CD14-positive monocyte (primary cell): Measurements from ENCODE around the gene MSL1. TPM values are rescaled to one million over a fixed set of nuclear protein-coding genes. Genes with fewer than 3 reads are reported as not detected.

ENCODE experiments used
- DNase-seq, 3 donors: peaks; one replicate each; pipeline ENCODE4 v3.0.0-alpha.2; 2011 to 2022
- H2AFZ ChIP-seq: 2 replicates; pipeline ENCODE4 v1.6.0; 2012; ENCODE audit warnings: mild to moderate bottlenecking, low read depth, low read length, inconsistent platforms; ENCODE audit not compliant: insufficient read depth, poor library complexity, severe bottlenecking
- H3K27ac ChIP-seq, 2 donors: 1 replicate in 1 of 2; 2 replicates in 1 of 2; pipeline ENCODE4 v1.5.1; 2012 to 2013; ENCODE audit warnings: low read length in 2 of 2, control low read depth in 1 of 2, inconsistent platforms in 1 of 2, low read depth in 1 of 2, mild to moderate bottlenecking in 1 of 2
- H3K27me3 ChIP-seq, 2 donors: one replicate each; pipeline versions ENCODE4 v1.6.0 to v1.6.1; 2011 to 2013; ENCODE audit warnings: low read length in 2 of 2; ENCODE audit not compliant: control insufficient read depth in 2 of 2, insufficient read depth in 2 of 2
- H3K36me3 ChIP-seq, 2 donors: replicated peaks in 1 of 2; 1 replicate in 1 of 2; 2 replicates in 1 of 2; pipeline versions ENCODE4 v1.5.1 to v1.6.1; 2012 to 2013; ENCODE audit warnings: low read length in 2 of 2, control low read depth in 1 of 2, inconsistent platforms in 1 of 2, mild to moderate bottlenecking in 1 of 2; ENCODE audit not compliant: insufficient read depth in 2 of 2, control insufficient read depth in 1 of 2
- H3K4me1 ChIP-seq, 2 donors: 1 replicate in 1 of 2; 2 replicates in 1 of 2; pipeline versions ENCODE4 v1.5.1 to v1.6.1; 2012 to 2013; ENCODE audit warnings: low read length in 2 of 2, control low read depth in 1 of 2, inconsistent platforms in 1 of 2, mild to moderate bottlenecking in 1 of 2, moderate library complexity in 1 of 2; ENCODE audit not compliant: insufficient read depth in 2 of 2, control insufficient read depth in 1 of 2
- H3K4me2 ChIP-seq: replicated peaks from 2 replicates; pipeline ENCODE3; 2012; ENCODE audit warnings: low read length, moderate library complexity, mild to moderate bottlenecking; ENCODE audit not compliant: poor library complexity, severe bottlenecking; ENCODE audit errors: extremely low read depth
- H3K4me3 ChIP-seq, 3 experiments: fragments of 200-600 bp in 1 of 3; sonication (generic) in 1 of 3; replicated peaks in 1 of 3; 1 replicate in 2 of 3; 2 replicates in 1 of 3; pipeline ENCODE4 v1.5.1; 2011 to 2013; ENCODE audit warnings: low read length in 3 of 3, mild to moderate bottlenecking in 3 of 3, control low read depth in 2 of 3, low read depth in 2 of 3, inconsistent platforms in 1 of 3, moderate library complexity in 1 of 3
- H3K79me2 ChIP-seq: 2 replicates; pipeline ENCODE4 v1.6.0; 2012; ENCODE audit warnings: mild to moderate bottlenecking, control low read depth, inconsistent platforms, low read length, moderate library complexity; ENCODE audit not compliant: insufficient read depth
- H3K9ac ChIP-seq: 2 replicates; pipeline ENCODE4 v1.6.0; 2017; ENCODE audit warnings: low read length, mild to moderate bottlenecking; ENCODE audit not compliant: insufficient read depth, poor library complexity, severe bottlenecking
- H3K9me3 ChIP-seq, 2 donors: replicated peaks in 1 of 2; 1 replicate in 1 of 2; 2 replicates in 1 of 2; pipeline versions ENCODE4 v1.5.1 to v1.6.1; 2012 to 2013; ENCODE audit warnings: low read length in 2 of 2, control low read depth in 1 of 2; ENCODE audit not compliant: control insufficient read depth in 1 of 2, insufficient read depth in 1 of 2
- H4K20me1 ChIP-seq: 2 replicates; pipeline ENCODE4 v1.6.0; 2012; ENCODE audit warnings: mild to moderate bottlenecking, low read length, control low read depth, moderate library complexity; ENCODE audit not compliant: insufficient read depth
- H3K27ac Mint-ChIP-seq, 7 donors: one replicate each; pipeline ENCODE4 v1.8.0; 2020; ENCODE audit warnings: mild to moderate bottlenecking in 7 of 7, mixed read lengths in 7 of 7, moderate library complexity in 6 of 7, inconsistent platforms in 2 of 7
- H3K27me3 Mint-ChIP-seq, 3 donors: one replicate each; pipeline ENCODE4 v1.8.0; 2021 to 2022; ENCODE audit warnings: low read depth in 3 of 3, mild to moderate bottlenecking in 3 of 3, mixed read lengths in 3 of 3, moderate library complexity in 3 of 3, inconsistent platforms in 1 of 3
- H3K36me3 Mint-ChIP-seq, 2 donors: one replicate each; pipeline ENCODE4 v1.8.0; 2020; ENCODE audit warnings: mixed read lengths in 2 of 2, inconsistent platforms in 1 of 2, mild to moderate bottlenecking in 1 of 2
- H3K4me1 Mint-ChIP-seq: one replicate; pipeline ENCODE4 v1.8.0; 2020; ENCODE audit warnings: mild to moderate bottlenecking, mixed read lengths
- H3K4me3 Mint-ChIP-seq, 2 donors: one replicate each; pipeline ENCODE4 v1.8.0; 2020; ENCODE audit warnings: mild to moderate bottlenecking in 2 of 2, mixed read lengths in 2 of 2, moderate library complexity in 1 of 2
- H3K9me3 Mint-ChIP-seq, 7 donors: one replicate each; pipeline ENCODE4 v1.8.0; 2020 to 2022; ENCODE audit warnings: mixed read lengths in 7 of 7, mild to moderate bottlenecking in 6 of 7, moderate library complexity in 6 of 7, inconsistent platforms in 2 of 7
- WGBS: methylation state at CpG from one replicate; pipeline ENCODE4 v1.1.5; 2013; ENCODE audit warnings: missing lambda C conversion rate; ENCODE audit not compliant: insufficient coverage; 5-methylcytosine and 5-hydroxymethylcytosine counted together
- intact Hi-C, 2 donors: fragments of 100-400 bp; cut with micrococcal nuclease; formaldehyde crosslinking; loops; one replicate each; pipeline versions ENCODE4 v1.15.0 to v1.15.1; 2023
- polyA plus RNA-seq, 3 donors: library from polyadenylated mRNA; depleted of rRNA in 1 of 3; unstranded in 2 of 3; stranded (reverse) in 1 of 3; fragments of 300-500 nt in 2 of 3; fragments of >200 nt in 1 of 3; fragmentation: Illumina TruSeq in 2 of 3; gene quantifications; 1 replicate in 2 of 3; 2 replicates in 1 of 3; pipeline ENCODE4 v1.2.3, GENCODE V29; 2012 to 2021
- TF ChIP-seq, protein P1 (sequence below): fragments of 200-600 bp; IDR thresholded peaks from one replicate; pipeline ENCODE4 v1.8.0; 2022; ENCODE audit warnings: antibody characterized with exemption, mild to moderate bottlenecking

MSL1 gene
- polyA plus RNA-seq, 3 donors, result 10.0 to 89.2 (median 11.4) TPM

DNA sequence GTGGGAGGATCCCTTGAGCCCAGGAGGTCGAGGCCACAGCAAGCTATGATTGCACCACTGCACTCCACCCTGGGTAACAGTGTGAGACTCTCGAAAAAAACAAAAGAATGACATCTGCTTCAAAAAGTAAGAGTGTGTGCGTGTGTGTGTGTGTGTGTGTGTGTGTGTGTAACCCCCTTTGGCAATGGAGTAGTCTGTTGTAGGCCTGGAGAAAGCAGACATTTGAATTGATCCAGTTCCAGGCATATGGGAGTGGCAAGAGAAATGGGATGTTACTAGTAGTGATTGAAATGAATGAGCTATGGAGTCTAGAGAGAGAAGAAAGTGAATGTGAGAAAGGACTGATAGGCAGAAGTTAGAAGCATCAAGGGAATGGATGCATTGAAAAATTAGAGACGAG lies 28.5 kb downstream of the MSL1 start:
- Histone ChIP-seq H3K4me3 (no peak overlapping the region), H3K27me3 (no peaks in the 10 kb centered on the region), H3K79me2 (peaks cover 67% of the 10 kb centered on the region), H4K20me1 (peaks cover 78% of the 10 kb centered on the region), H3K4me2 (no peak overlapping the region), H3K36me3 (peaks cover 26 to 72% of the 10 kb centered on the region in 2 donors), H3K9me3 (no peaks in the 10 kb centered on the region), H2AFZ (no peak overlapping the region), H3K9ac (no peak overlapping the region), H3K27ac (no peak overlapping the region), H3K4me1 (peaks cover 27 to 33% of the 10 kb centered on the region in 2 donors)
- H3K36me3 Mint-ChIP-seq, result peaks cover 60 to 74% of the 10 kb centered on the region in 2 donors
- no peak for DNase-seq
- 89% methylated on average over 2 of the region's 4 CpGs for WGBS
- intact Hi-C loops, result no loop called here
- peaks cover 53% of the 10 kb centered on the region for H3K4me1 Mint-ChIP-seq
- TF ChIP-seq, protein P1, sequence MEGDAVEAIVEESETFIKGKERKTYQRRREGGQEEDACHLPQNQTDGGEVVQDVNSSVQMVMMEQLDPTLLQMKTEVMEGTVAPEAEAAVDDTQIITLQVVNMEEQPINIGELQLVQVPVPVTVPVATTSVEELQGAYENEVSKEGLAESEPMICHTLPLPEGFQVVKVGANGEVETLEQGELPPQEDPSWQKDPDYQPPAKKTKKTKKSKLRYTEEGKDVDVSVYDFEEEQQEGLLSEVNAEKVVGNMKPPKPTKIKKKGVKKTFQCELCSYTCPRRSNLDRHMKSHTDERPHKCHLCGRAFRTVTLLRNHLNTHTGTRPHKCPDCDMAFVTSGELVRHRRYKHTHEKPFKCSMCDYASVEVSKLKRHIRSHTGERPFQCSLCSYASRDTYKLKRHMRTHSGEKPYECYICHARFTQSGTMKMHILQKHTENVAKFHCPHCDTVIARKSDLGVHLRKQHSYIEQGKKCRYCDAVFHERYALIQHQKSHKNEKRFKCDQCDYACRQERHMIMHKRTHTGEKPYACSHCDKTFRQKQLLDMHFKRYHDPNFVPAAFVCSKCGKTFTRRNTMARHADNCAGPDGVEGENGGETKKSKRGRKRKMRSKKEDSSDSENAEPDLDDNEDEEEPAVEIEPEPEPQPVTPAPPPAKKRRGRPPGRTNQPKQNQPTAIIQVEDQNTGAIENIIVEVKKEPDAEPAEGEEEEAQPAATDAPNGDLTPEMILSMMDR, result no peak
- H3K4me3 Mint-ChIP-seq, result no peak overlapping the region
- peak overlapping the region in 2 of 7 donors; percentile 70 to 81 for H3K27ac Mint-ChIP-seq
- H3K27me3 Mint-ChIP-seq, result peaks cover 0 to under 1% (median 0%) of the 10 kb centered on the region in 3 donors
- H3K9me3 Mint-ChIP-seq, result peaks cover 0 to 3% (median 0%) of the 10 kb centered on the region in 7 donors

DNA sequence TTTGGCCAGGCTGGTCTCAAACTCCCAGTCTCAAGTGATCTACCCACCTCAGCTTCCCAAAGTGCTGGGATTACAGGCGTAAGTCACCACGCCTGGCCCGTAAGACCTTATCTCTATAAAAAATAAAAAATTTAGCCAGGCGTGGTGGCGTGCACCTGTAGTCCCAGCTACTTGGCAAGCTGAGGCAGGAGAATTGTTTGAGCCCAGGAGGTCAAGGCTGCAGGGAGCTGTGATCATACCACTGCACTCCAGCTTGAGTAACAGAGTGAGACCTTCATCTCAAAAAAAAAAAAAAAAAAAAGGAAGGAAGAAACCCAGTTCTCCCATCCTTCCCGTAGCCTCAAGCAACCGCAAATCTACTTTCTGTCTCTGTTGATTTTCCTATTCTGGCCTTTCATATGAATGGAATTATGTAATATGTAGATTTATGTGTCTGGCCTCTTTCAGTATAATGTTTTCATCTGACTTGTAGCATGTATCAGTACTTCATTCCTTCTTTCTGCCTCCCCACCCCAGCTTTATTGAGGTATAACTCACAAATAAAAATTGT lies 29.7 kb downstream of the MSL1 start:
- Mint-ChIP-seq H3K27me3 (no peaks in the 10 kb centered on the region), H3K27ac (peak overlapping the region in 3 of 7 donors; percentile 12 to 48 (median 45)), H3K4me3 (peak overlapping the region in 1 of 2 donors; percentile 40), H3K36me3 (peaks cover 65 to 72% of the 10 kb centered on the region in 2 donors), H3K4me1 (peaks cover 51% of the 10 kb centered on the region), H3K9me3 (peaks cover 0 to 3% (median 0%) of the 10 kb centered on the region in 7 donors)
- Histone ChIP-seq H3K79me2 (peaks cover 73% of the 10 kb centered on the region), H3K9ac (no peak overlapping the region), H3K4me3 (peak overlapping the region in 1 of 3 experiments; percentile 19), H3K27ac (no peak overlapping the region), H2AFZ (no peak overlapping the region), H3K4me1 (peaks cover 27 to 33% of the 10 kb centered on the region in 2 donors), H3K9me3 (no peaks in the 10 kb centered on the region), H3K27me3 (no peaks in the 10 kb centered on the region), H3K36me3 (peaks cover 29 to 74% of the 10 kb centered on the region in 2 donors), H3K4me2 (peak overlapping the region; percentile 20), H4K20me1 (peaks cover 90% of the 10 kb centered on the region)
- intact Hi-C loops, result no loop called here
- DNase-seq, result peak in 1 of 3 donors; percentile 20
- TF ChIP-seq, protein P1, result no peak
- WGBS, result no CpG with 5 or more reads among the region's 7 CpGs
